ENCODE results near the gene MYH11.

MYH11 gene

GRCh38 chr16:15751940-15752339, 104.9 kb downstream of the MYH11 start:
- no peak for TF ChIP-seq CTCF (IDR thresholded peaks at IDR 0.05; ENCODE audit: low read depth, low read length)
- no peak overlapping the region for H3K4me3 ChIP-seq (replicated peaks in 1 of 2; ENCODE audit: low read depth in 2 of 2, low read length in 2 of 2)
- no peak for DNase-seq (ENCODE audit: low read depth in 2 of 2)

- H3K4me3 ChIP-seq (replicated peaks in 1 of 2; ENCODE audit: low read depth in 2 of 2, low read length in 2 of 2) = no peak overlapping the region
- no peak for DNase-seq (ENCODE audit: low read depth in 2 of 2)
- TF ChIP-seq CTCF (IDR thresholded peaks at IDR 0.05; ENCODE audit: low read depth, low read length) = no peak
Measured at GRCh38 chr16:15749985-15750384, 106.8 kb downstream of the MYH11 start.

GRCh38 chr16:15749371-15749770, 107.5 kb downstream of the MYH11 start:
- DNase-seq (ENCODE audit: low read depth in 2 of 2) = no peak

GRCh38 chr16:15748654-15749053, 108.2 kb downstream of the MYH11 start:
- DNase-seq (ENCODE audit: low read depth in 2 of 2) = no peak
- no peak overlapping the region for H3K4me3 ChIP-seq (replicated peaks in 1 of 2; ENCODE audit: low read depth in 2 of 2, low read length in 2 of 2)
- no peak for TF ChIP-seq CTCF (IDR thresholded peaks at IDR 0.05; ENCODE audit: low read depth, low read length)

More at GRCh38 chr16:15749371-15749770, 107.5 kb downstream of the MYH11 start:
- TF ChIP-seq CTCF (IDR thresholded peaks at IDR 0.05; ENCODE audit: low read depth, low read length) = no peak
- H3K4me3 ChIP-seq (replicated peaks in 1 of 2; ENCODE audit: low read depth in 2 of 2, low read length in 2 of 2) = no peak overlapping the region

- no peak for TF ChIP-seq CTCF (IDR thresholded peaks at IDR 0.05; ENCODE audit: low read depth, low read length)
- DNase-seq (ENCODE audit: low read depth in 2 of 2) = no peak
- H3K4me3 ChIP-seq (replicated peaks in 1 of 2; ENCODE audit: low read depth in 2 of 2, low read length in 2 of 2) = no peak overlapping the region
Measured at GRCh38 chr16:15747937-15748336, 108.9 kb downstream of the MYH11 start.

GRCh38 chr16:15746332-15746731, 110.5 kb downstream of the MYH11 start:
- no peak overlapping the region for H3K4me3 ChIP-seq (replicated peaks in 1 of 2; ENCODE audit: low read depth in 2 of 2, low read length in 2 of 2)
- TF ChIP-seq CTCF (IDR thresholded peaks at IDR 0.05; ENCODE audit: low read depth, low read length) = no peak

GRCh38 chr16:15743657-15744056, 113.2 kb downstream of the MYH11 start:
- no peak for TF ChIP-seq CTCF (IDR thresholded peaks at IDR 0.05; ENCODE audit: low read depth, low read length)
- no peak overlapping the region for H3K4me3 ChIP-seq (replicated peaks in 1 of 2; ENCODE audit: low read depth in 2 of 2, low read length in 2 of 2)
- no peak for DNase-seq (ENCODE audit: low read depth in 2 of 2)

More at GRCh38 chr16:15746332-15746731, 110.5 kb downstream of the MYH11 start:
- no peak for DNase-seq (ENCODE audit: low read depth in 2 of 2)
